Fibroblast of lung (primary cell): Measurements from ENCODE around the gene PIK3R6. TPM values are rescaled to one million over a fixed set of nuclear protein-coding genes. Genes with fewer than 3 reads are reported as not detected.

ENCODE experiments used
- DNase-seq, 2 donors: peaks; one replicate each; pipeline versions ENCODE4 v3.0.0 to v3.0.0-alpha.2; 2010; ENCODE audit warnings: low read depth in 2 of 2
- H2AFZ ChIP-seq: 2 replicates; pipeline ENCODE4 v1.5.1; 2012; ENCODE audit warnings: low read length, control low read depth, inconsistent platforms
- H3K27ac ChIP-seq: 2 replicates; pipeline ENCODE4 v1.5.1; 2011; ENCODE audit warnings: low read length, control low read depth; ENCODE audit not compliant: insufficient read depth
- H3K27me3 ChIP-seq: 2 replicates; pipeline ENCODE4 v1.5.1; 2011; ENCODE audit warnings: mild to moderate bottlenecking, low read length; ENCODE audit not compliant: control insufficient read depth, insufficient read depth
- H3K36me3 ChIP-seq: 2 replicates; pipeline ENCODE4 v1.5.1; 2011; ENCODE audit warnings: low read length; ENCODE audit not compliant: control insufficient read depth, insufficient read depth
- H3K4me1 ChIP-seq: 2 replicates; pipeline ENCODE4 v1.5.1; 2011; ENCODE audit warnings: low read length; ENCODE audit not compliant: control insufficient read depth, insufficient read depth; ENCODE audit errors: extremely low read depth
- H3K4me2 ChIP-seq: 2 replicates; pipeline ENCODE4 v1.5.1; 2011; ENCODE audit warnings: low read length, control low read depth; ENCODE audit not compliant: insufficient read depth; ENCODE audit errors: extremely low read depth
- H3K4me3 ChIP-seq, 4 experiments: fragments of 200-600 bp in 1 of 4; sonication (generic) in 1 of 4; replicated peaks in 1 of 4; 2 replicates each; pipeline ENCODE4 v1.5.1; 2011 to 2016; ENCODE audit warnings: low read length in 4 of 4, low read depth in 3 of 4, mild to moderate bottlenecking in 3 of 4, control low read depth in 2 of 4, inconsistent platforms in 1 of 4, mixed read lengths in 1 of 4; ENCODE audit not compliant: insufficient read depth in 1 of 4; ENCODE audit errors: control extremely low read depth in 1 of 4
- H3K79me2 ChIP-seq: 2 replicates; pipeline ENCODE4 v1.5.1; 2012; ENCODE audit warnings: mild to moderate bottlenecking, low read length, inconsistent platforms; ENCODE audit not compliant: control insufficient read depth, insufficient read depth
- H3K9ac ChIP-seq: 2 replicates; pipeline ENCODE4 v1.5.1; 2011; ENCODE audit warnings: mild to moderate bottlenecking, low read length, control low read depth; ENCODE audit not compliant: insufficient read depth
- H3K9me3 ChIP-seq: 2 replicates; pipeline ENCODE4 v1.5.1; 2012; ENCODE audit warnings: low read depth, low read length; ENCODE audit not compliant: control insufficient read depth, insufficient read depth
- H4K20me1 ChIP-seq: 2 replicates; pipeline ENCODE4 v1.5.1; 2011; ENCODE audit warnings: low read length; ENCODE audit not compliant: control insufficient read depth, insufficient read depth; ENCODE audit errors: extremely low read depth
- EZH2 ChIP-seq: IDR thresholded peaks from 2 replicates; pipeline ENCODE4 v1.5.1; 2012; ENCODE audit warnings: low read length, control low read depth, mild to moderate bottlenecking; ENCODE audit errors: missing control alignments
- polyA plus RNA-seq, 2 donors: library from polyadenylated mRNA; depleted of rRNA in 1 of 2; stranded (reverse) in 1 of 2; unstranded in 1 of 2; fragments of >200 nt; gene quantifications; 2 replicates each; pipeline ENCODE4 v1.2.1, GENCODE V29; 2011 to 2012; ENCODE audit warnings: missing spikeins in 1 of 2
- total RNA-seq: library from RNA; depleted of rRNA; stranded (reverse); fragments of >200 nt; gene quantifications from 2 replicates; pipeline ENCODE4 v1.2.1, GENCODE V29; 2014
- TF ChIP-seq, protein P1 (sequence below), 2 donors: IDR thresholded peaks in 1 of 2; conservative IDR thresholded peaks in 1 of 2; 1 replicate in 1 of 2; 2 replicates in 1 of 2; pipeline ENCODE4 v1.5.1; 2011 to 2012; ENCODE audit warnings: low read length in 2 of 2, control low read depth in 1 of 2, inconsistent platforms in 1 of 2, low read depth in 1 of 2, mild to moderate bottlenecking in 1 of 2

Gene PIK3R6
- total and polyA plus RNA-seq, 2 donors (not counting 1 experiment from before 2014, with no cell fraction given): 0.02 TPM; not detected in 1

DNA sequence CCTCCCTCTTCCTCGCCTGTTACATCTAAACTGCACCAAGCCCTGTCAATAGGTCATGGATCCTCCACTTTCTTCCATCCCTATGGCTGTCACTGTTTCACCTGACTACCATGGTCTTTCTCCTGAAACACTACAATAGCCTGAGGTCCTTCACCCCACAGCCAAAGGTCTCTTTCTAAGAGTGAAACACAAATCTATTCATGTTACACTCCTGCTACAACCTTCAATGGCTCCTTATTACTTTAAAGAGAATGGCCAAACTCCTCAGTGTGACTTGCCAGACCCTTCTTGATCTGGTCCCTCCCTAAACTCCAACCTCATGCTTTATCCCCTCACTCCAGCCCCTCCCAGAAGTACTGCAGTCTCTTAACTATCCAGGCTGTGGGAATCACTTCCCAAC, 618 bp upstream of the PIK3R6 start:
- Histone ChIP-seq H3K36me3 (no peaks in the 10 kb centered on the region), H3K4me1 (no peaks in the 10 kb centered on the region), H2AFZ (no peak overlapping the region), H3K4me3 (no peak overlapping the region), H3K79me2 (no peaks in the 10 kb centered on the region), H3K9ac (no peak overlapping the region), H3K27me3 (peaks cover 3% of the 10 kb centered on the region), H4K20me1 (no peaks in the 10 kb centered on the region), H3K27ac (no peak overlapping the region), H3K4me2 (no peak overlapping the region), H3K9me3 (no peaks in the 10 kb centered on the region)
- no peak for DNase-seq
- TF ChIP-seq, protein P1, sequence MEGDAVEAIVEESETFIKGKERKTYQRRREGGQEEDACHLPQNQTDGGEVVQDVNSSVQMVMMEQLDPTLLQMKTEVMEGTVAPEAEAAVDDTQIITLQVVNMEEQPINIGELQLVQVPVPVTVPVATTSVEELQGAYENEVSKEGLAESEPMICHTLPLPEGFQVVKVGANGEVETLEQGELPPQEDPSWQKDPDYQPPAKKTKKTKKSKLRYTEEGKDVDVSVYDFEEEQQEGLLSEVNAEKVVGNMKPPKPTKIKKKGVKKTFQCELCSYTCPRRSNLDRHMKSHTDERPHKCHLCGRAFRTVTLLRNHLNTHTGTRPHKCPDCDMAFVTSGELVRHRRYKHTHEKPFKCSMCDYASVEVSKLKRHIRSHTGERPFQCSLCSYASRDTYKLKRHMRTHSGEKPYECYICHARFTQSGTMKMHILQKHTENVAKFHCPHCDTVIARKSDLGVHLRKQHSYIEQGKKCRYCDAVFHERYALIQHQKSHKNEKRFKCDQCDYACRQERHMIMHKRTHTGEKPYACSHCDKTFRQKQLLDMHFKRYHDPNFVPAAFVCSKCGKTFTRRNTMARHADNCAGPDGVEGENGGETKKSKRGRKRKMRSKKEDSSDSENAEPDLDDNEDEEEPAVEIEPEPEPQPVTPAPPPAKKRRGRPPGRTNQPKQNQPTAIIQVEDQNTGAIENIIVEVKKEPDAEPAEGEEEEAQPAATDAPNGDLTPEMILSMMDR (conservative IDR thresholded peaks at IDR 0.05 in 1 of 2, IDR thresholded peaks at IDR 0.05 in 1 of 2; ENCODE audit: low read depth in 1 of 2, low read length in 2 of 2): no peak
- no peak for TF ChIP-seq EZH2

DNA sequence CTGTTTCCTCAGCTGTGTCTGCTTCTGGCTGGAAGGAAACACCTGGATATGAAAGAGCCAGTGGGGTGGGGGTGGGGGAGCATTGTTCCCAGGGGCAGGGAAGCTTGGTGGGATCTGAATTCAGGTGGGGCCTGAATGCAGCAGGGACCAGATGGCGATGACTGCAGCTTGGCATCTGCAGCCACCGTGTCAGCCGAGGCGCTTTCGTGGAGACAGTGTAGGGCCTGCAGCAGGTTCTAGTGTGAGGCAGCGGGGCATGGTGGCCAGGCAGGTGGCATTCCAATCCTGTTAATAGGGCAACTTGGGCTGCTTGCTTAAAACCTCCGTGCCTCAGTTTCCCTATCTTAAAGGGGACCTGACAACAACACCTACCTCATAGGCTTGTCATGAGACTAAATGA, 1.7 kb downstream of the PIK3R6 start:
- H3K79me2 ChIP-seq: no peaks in the 10 kb centered on the region
- no peaks in the 10 kb centered on the region for H3K36me3 ChIP-seq
- no peak overlapping the region for H2AFZ ChIP-seq
- no peak overlapping the region for H3K9ac ChIP-seq
- no peak overlapping the region for H3K27ac ChIP-seq
- no peak overlapping the region for H3K4me3 ChIP-seq
- no peaks in the 10 kb centered on the region for H3K9me3 ChIP-seq
- no peak overlapping the region for H3K4me2 ChIP-seq
- TF ChIP-seq EZH2: no peak
- TF ChIP-seq, protein P1 (conservative IDR thresholded peaks at IDR 0.05 in 1 of 2, IDR thresholded peaks at IDR 0.05 in 1 of 2; ENCODE audit: low read depth in 1 of 2, low read length in 2 of 2): no peak
- no peak for DNase-seq
- no peaks in the 10 kb centered on the region for H4K20me1 ChIP-seq
- no peaks in the 10 kb centered on the region for H3K4me1 ChIP-seq
- H3K27me3 ChIP-seq: peaks cover 3% of the 10 kb centered on the region

DNA sequence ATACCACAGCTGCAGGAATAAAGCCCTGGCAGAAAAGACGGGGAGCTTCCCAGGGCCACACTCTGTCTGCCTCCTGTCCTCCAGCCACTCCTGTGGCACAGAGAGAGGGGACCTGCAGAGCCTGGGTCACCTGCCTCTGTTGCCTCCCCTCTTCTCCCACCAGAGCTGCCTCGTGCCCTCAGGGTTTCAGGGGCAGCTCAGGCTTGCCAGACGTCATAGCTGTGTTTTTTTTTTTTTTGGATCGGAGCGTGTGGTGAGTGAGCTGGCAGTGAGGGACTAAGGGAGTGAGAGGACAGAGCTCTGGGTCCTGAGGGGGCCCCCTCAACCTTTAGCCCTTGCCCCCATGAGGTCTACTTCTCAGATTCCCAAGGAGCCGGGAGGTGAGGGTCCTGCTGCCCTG, 2.1 kb downstream of the PIK3R6 start:
- TF ChIP-seq, protein P1 (conservative IDR thresholded peaks at IDR 0.05 in 1 of 2, IDR thresholded peaks at IDR 0.05 in 1 of 2; ENCODE audit: low read depth in 1 of 2, low read length in 2 of 2): no peak
- TF ChIP-seq EZH2: no peak
- Histone ChIP-seq H3K9ac (no peak overlapping the region), H3K27me3 (peaks cover 3% of the 10 kb centered on the region)

More for the DNA sequence above, 2.1 kb downstream of the PIK3R6 start:
- Histone ChIP-seq H3K36me3 (no peaks in the 10 kb centered on the region), H3K4me3 (no peak overlapping the region), H4K20me1 (no peaks in the 10 kb centered on the region), H3K27ac (no peak overlapping the region), H3K4me2 (no peak overlapping the region), H3K79me2 (no peaks in the 10 kb centered on the region), H3K9me3 (no peaks in the 10 kb centered on the region), H2AFZ (no peak overlapping the region), H3K4me1 (no peaks in the 10 kb centered on the region)
- DNase-seq: no peak
